Cardiac muscle cell (in vitro differentiated cells and primary cell): ENCODE measurements around the gene RAB37. TPM values are rescaled to one million over a fixed set of nuclear protein-coding genes. Genes with fewer than 3 reads are reported as not detected.
A peak's percentile ranks its signal among the peaks of the same experiment; 100 is the strongest.

Experiments used
- DNase-seq, 2 donors: peaks; one replicate each; pipeline versions ENCODE4 v3.0.0 to v3.0.0-alpha.2; 2010 to 2017; ENCODE audit warnings: low read depth in 1 of 2, low spot score in 1 of 2
- H3K27ac ChIP-seq: fragments of 200-600 bp; sonication (generic); 2 replicates; pipeline ENCODE4 v1.5.1; 2016
- H3K27me3 ChIP-seq: fragments of 200-600 bp; sonication (generic); 2 replicates; pipeline ENCODE4 v1.6.0; 2016; ENCODE audit warnings: control low read depth
- H3K36me3 ChIP-seq: fragments of 200-600 bp; sonication (generic); 2 replicates; pipeline ENCODE4 v1.5.1; 2016; ENCODE audit warnings: control low read depth
- H3K4me1 ChIP-seq: fragments of 200-600 bp; sonication (generic); 2 replicates; pipeline ENCODE4 v1.8.1; 2017; ENCODE audit warnings: low read depth, mild to moderate bottlenecking, mixed run types
- H3K4me3 ChIP-seq: fragments of 200-600 bp; sonication (generic); 2 replicates; pipeline ENCODE4 v1.5.1; 2016; ENCODE audit warnings: mild to moderate bottlenecking
- H3K9me3 ChIP-seq: fragments of 200-600 bp; sonication (generic); 2 replicates; pipeline ENCODE4 v1.5.1; 2017; ENCODE audit warnings: low read depth, mild to moderate bottlenecking, control low read depth
- CTCF ChIP-seq: IDR thresholded peaks from 2 replicates; pipeline ENCODE4 v1.5.1; 2012; ENCODE audit warnings: low read depth, mild to moderate bottlenecking, low read length
- polyA plus RNA-seq: library from polyadenylated mRNA; unstranded; fragments of >200 nt; fragmentation: Nextera tagmentation; extraction: Ambion mirVana; gene quantifications from 2 replicates; pipeline ENCODE4 v1.2.1, GENCODE V29; 2016
- total RNA-seq: library from RNA; depleted of rRNA; stranded (reverse); fragments of >200 nt; gene quantifications from 2 replicates; pipeline ENCODE4 v1.2.3, GENCODE V29; 2016

The RAB37 gene
- 3.4 and 6.9 TPM in 2 replicates for total RNA-seq
- 4.6 and 4.9 TPM in 2 replicates for polyA plus RNA-seq

GRCh38 chr17:74736513-74737298 lies at the start of gene RAB37:
Gene RAB37, plus strand, starts transcription at chr17:74737256. Its CDS starts 17 bp downstream, at chr17:74737273.
- H3K4me1 ChIP-seq, result no peaks in the 10 kb centered on the region
- TF ChIP-seq CTCF, result peak; percentile 37
- DNase-seq, result peak; percentile 38 to 40
- no peaks in the 10 kb centered on the region for H3K9me3 ChIP-seq
- H3K27ac ChIP-seq, result no peak within 1 kb of the TSS
- H3K4me3 ChIP-seq, result peak within 1 kb of the TSS; percentile 14
- H3K27me3 ChIP-seq, result peaks cover 49% of the 10 kb centered on the region
- H3K36me3 ChIP-seq, result no peaks in the 10 kb centered on the region

- no peak for TF ChIP-seq CTCF
- Histone ChIP-seq H3K36me3 (no peaks in the 10 kb centered on the region), H3K4me1 (no peaks in the 10 kb centered on the region)
Observed at GRCh38 chr17:74687886-74688285, 49.2 kb upstream of the RAB37 start.

GRCh38 chr17:74690409-74690825 lies 46.6 kb upstream of the RAB37 start:
- Histone ChIP-seq H3K36me3 (no peaks in the 10 kb centered on the region), H3K27me3 (peaks cover 4% of the 10 kb centered on the region), H3K4me3 (no peak overlapping the region), H3K27ac (no peak overlapping the region), H3K4me1 (no peaks in the 10 kb centered on the region), H3K9me3 (no peaks in the 10 kb centered on the region)
- TF ChIP-seq CTCF, result no peak
- peak in 1 of 2 donors; percentile 28 for DNase-seq

More at GRCh38 chr17:74687886-74688285, 49.2 kb upstream of the RAB37 start:
- Histone ChIP-seq H3K27me3 (no peaks in the 10 kb centered on the region), H3K4me3 (no peak overlapping the region), H3K27ac (no peak overlapping the region), H3K9me3 (no peaks in the 10 kb centered on the region)
- DNase-seq, result no peak

GRCh38 chr17:74691151-74691550 lies 45.9 kb upstream of the RAB37 start:
- no peak overlapping the region for H3K4me3 ChIP-seq
- H3K27ac ChIP-seq, result no peak overlapping the region
- no peaks in the 10 kb centered on the region for H3K9me3 ChIP-seq
- no peak for DNase-seq
- peaks cover 4% of the 10 kb centered on the region for H3K27me3 ChIP-seq
- no peak for TF ChIP-seq CTCF
- H3K4me1 ChIP-seq, result no peaks in the 10 kb centered on the region
- H3K36me3 ChIP-seq, result no peaks in the 10 kb centered on the region

- no peak for TF ChIP-seq CTCF
- no peaks in the 10 kb centered on the region for H3K36me3 ChIP-seq
- H3K9me3 ChIP-seq, result no peaks in the 10 kb centered on the region
Observed at GRCh38 chr17:74694081-74694480, 43.0 kb upstream of the RAB37 start.

More at GRCh38 chr17:74694081-74694480, 43.0 kb upstream of the RAB37 start:
- no peak overlapping the region for H3K27ac ChIP-seq
- H3K27me3 ChIP-seq, result peaks cover 4% of the 10 kb centered on the region
- no peak for DNase-seq
- H3K4me1 ChIP-seq, result no peaks in the 10 kb centered on the region
- no peak overlapping the region for H3K4me3 ChIP-seq
